LNCaP clone FGC (cell line): ENCODE measurements around the gene FADS2.

Experiments
- DNase-seq: peaks from one replicate; pipeline ENCODE4 v3.0.0-alpha.2; 2011; ENCODE audit warnings: low read depth
- H3K4me3 ChIP-seq: 2 replicates; pipeline ENCODE4 v1.5.1; 2011; ENCODE audit warnings: mild to moderate bottlenecking, low read depth, low read length, control low read depth
- TF ChIP-seq, protein P1 (sequence below): IDR thresholded peaks from 2 replicates; pipeline ENCODE4 v1.5.1; 2012; ENCODE audit warnings: mild to moderate bottlenecking; ENCODE audit not compliant: control insufficient read depth, insufficient read depth; ENCODE audit errors: extremely low read depth

The FADS2 gene

DNA sequence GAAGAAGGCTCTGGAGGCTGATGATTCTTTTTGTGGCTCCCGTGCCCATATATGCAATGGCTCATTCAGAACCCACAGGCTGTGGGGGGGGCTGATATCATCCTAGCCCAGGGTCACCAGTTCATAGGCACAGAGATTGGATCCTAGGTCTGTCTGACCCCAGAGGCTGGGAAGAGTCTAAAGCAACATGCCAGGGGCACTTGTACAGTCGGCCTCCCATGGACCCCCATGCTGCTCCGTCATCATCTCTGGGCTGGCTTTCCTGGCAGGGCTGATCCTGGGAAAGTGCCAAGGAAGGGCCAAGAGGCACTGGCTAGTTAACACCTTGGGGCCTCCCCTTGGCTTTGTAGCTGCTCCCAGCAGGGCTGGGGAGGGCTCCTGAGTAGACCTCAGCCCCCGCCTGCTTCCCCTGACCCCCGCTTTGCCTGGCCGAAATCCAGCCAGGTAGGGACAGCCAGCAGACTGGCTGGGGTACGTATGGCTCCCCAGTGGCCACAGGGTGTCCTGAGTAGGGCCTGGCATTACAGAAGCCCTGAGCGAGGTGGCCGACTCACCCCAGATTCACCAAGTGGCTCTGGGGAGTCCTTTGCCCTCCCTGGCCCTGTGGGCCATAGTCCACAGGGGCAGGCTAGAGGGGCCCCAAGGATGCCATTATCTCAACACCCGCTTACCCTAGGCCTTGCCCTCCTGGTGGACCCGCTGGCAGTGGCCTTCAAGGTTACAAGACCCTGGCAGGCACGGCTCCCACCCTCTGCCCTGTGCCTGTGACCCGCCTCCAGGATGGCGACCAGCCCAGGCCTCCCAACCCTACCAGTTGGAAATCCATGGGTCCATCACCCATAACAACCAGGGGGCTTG is 40.7 kb downstream of the FADS2 start:
- TF ChIP-seq, protein P1, sequence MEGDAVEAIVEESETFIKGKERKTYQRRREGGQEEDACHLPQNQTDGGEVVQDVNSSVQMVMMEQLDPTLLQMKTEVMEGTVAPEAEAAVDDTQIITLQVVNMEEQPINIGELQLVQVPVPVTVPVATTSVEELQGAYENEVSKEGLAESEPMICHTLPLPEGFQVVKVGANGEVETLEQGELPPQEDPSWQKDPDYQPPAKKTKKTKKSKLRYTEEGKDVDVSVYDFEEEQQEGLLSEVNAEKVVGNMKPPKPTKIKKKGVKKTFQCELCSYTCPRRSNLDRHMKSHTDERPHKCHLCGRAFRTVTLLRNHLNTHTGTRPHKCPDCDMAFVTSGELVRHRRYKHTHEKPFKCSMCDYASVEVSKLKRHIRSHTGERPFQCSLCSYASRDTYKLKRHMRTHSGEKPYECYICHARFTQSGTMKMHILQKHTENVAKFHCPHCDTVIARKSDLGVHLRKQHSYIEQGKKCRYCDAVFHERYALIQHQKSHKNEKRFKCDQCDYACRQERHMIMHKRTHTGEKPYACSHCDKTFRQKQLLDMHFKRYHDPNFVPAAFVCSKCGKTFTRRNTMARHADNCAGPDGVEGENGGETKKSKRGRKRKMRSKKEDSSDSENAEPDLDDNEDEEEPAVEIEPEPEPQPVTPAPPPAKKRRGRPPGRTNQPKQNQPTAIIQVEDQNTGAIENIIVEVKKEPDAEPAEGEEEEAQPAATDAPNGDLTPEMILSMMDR = no peak
- H3K4me3 ChIP-seq = no peak overlapping the region
- DNase-seq = no peak

DNA sequence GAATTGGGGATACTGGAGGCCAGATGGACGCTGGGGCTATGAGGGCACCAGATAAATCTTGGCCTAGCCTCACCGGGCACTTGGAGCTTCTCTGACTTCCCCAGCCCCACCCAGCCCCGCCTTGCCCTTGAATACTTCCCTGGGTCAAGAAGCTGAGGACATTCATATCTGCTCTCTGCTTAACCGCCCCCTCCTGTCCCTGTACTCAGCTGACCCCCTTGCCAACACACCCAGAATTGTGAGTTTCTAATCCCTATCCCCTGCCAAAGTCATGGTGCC is 41.3 kb downstream of the FADS2 start:
- DNase-seq = no peak
- H3K4me3 ChIP-seq = no peak overlapping the region
- TF ChIP-seq, protein P1 = no peak

DNA sequence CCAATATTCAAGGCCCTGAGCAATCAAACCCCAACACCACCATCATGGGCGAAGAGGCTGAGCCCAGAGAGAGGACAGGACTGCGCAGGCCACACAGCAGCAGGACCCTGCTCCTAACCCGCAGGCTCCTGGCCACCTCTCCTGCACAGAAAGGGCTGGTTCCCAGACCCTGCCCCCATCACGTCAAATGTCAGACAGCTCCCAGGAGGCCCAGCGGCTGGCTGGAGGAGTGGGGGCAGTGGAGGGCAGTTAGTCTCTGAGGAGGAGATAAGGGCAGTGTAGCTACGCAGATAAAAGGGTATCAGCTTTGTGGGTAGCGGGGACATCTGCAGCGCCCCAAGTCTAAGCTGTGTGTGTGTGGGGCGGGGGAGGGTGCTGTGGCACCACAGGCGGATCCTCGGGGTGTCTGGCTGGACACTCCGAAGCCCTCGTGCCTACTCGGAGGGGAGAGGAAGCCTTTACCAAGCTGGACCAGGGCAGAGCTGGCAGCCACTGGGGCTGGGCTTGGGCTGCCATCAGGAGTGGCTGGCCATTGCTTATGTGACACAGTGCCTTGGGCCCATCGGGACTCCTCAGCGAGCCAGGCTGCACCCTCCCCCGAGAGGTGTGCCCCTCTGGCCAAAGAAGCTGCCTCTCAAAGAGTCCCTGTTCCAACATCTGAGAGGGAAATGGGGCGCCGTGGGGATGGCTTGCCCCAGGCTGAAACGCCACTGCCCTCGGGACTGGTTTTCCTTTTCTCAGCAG is 41.8 kb downstream of the FADS2 start:
- TF ChIP-seq, protein P1 = no peak
- H3K4me3 ChIP-seq = no peak overlapping the region
- DNase-seq = no peak

DNA sequence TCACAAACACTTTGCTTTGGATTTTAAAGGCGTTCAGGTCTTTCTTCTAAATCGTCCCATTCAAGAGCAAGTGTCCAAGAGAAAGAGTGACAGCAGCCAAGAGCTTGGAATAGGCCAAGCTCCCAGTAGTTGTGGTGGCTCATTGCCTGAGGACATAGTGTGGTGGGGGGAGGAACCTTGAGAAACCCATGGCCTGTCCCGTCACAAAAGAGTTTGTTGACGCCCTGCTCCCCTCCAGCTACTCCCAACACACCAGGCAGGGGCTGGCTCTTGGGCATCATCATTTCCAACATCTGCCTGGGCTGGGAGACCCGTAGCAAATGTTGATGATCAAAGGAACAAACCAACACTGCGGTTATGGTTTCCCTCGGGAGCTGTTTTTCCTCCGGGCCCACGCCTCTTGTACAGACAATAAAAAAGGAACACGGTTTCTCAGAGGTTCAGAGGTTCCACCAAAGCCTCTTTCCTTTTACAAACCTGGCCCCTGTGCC is 42.5 kb downstream of the FADS2 start:
- H3K4me3 ChIP-seq = no peak overlapping the region
- TF ChIP-seq, protein P1 = no peak

DNA sequence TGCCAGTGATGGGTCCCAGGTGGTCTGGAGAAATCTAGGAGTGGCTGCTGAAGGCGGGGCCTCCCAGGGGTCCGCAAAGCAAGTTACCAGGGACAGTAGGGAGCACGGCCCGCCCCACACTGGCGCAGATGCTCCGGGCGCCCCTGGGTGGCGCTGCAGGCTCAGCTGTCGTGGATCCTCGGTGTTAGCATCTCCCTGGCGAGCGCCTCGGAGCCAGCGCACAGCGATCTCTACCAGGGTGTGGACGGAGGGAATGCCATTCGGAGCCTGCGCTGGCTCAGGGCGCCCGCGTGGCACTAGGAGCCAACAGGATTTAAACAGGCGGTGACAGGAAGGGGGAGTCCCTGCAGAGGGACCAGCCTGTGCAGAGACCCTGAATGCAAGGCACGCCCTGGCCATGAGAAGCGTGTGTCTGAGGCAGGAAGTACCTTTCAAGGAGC is 43.1 kb downstream of the FADS2 start:
- no peak for DNase-seq
- no peak overlapping the region for H3K4me3 ChIP-seq
- TF ChIP-seq, protein P1 = peak; percentile 81

More for the DNA sequence above, 42.5 kb downstream of the FADS2 start:
- DNase-seq = no peak

DNA sequence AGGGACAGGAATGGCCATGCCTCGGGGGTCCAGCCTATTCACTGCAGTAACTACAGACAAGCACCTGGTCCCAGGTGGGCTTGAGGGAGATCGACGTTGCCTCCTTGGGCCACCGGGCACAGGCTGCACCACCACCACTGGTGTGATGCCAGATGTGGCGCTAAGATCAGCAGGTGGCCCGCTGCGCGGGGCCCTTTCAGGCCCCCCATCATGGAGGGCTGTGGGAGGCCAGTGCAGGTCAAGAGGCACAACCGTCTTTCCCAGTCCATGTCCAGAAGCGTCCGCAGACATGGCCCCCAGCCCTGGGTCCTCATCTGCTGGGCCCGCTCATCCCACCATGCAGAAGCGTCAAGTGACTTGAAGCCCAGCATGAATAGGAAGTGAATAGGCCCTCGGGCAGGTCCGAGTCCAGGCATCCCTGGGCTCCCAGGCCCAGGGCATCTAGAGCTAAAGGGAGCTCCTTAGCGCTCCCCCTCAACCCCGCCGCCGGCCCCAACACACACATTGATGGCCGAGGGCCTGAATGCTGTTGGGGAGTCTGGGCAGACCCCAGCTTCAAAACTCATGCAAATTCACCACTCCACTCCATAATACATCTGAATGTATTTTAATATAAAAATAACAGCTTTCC is 45.0 kb downstream of the FADS2 start:
- TF ChIP-seq, protein P1 = no peak
- no peak overlapping the region for H3K4me3 ChIP-seq
- DNase-seq = no peak
